ENCODE measurements around the gene TBC1D22A. TPM values are rescaled to one million over a fixed set of nuclear protein-coding genes. Genes with fewer than 3 reads are reported as not detected.

The TBC1D22A gene
- total and polyA plus RNA-seq, 2 experiments from 2014 or later, result 9.6 to 13.3 TPM

- no peaks in the 10 kb centered on the region for H3F3A ChIP-seq (replicated peaks; ENCODE audit: low read depth)
- no peaks in the 10 kb centered on the region for H3K9me2 ChIP-seq (ENCODE audit: insufficient read depth)
- H3K4me3 ChIP-seq, result no peak overlapping the region
- Mint-ChIP-seq H3K27me3 (ENCODE audit: insufficient read depth, low read depth, poor library complexity) (peaks cover 8% of the 10 kb centered on the region), H3K9me3 (no peaks in the 10 kb centered on the region), H3K27ac (no peak overlapping the region; the same call in 1 of the 2 replicates), H3K4me1 (peaks cover 9% of the 10 kb centered on the region), H3K4me3 (no peak overlapping the region), H3K36me3 (ENCODE audit: low read depth) (no peaks in the 10 kb centered on the region; the same call in 2 of the 3 replicates)
- ATAC-seq (peak; percentile 15), DNase-seq (ENCODE audit: low spot score) (no peak)
- H3K27me3 ChIP-seq (ENCODE audit: insufficient read depth), result no peaks in the 10 kb centered on the region
- H3K4me1 ChIP-seq (ENCODE audit: insufficient read depth), result no peaks in the 10 kb centered on the region
- H4K20me1 ChIP-seq (replicated peaks; ENCODE audit: insufficient read depth), result no peaks in the 10 kb centered on the region
- TF ChIP-seq ETS1 (IDR thresholded peaks at IDR 0.05) (no peak), REST (IDR thresholded peaks at IDR 0.05; ENCODE audit: unreplicated experiment) (no peak), ZNF331 (CRISPR knock-in tag; IDR thresholded peaks at IDR 0.05; ENCODE audit: low read depth) (no peak), CREB1 (CRISPR knock-in tag; IDR thresholded peaks at IDR 0.05; ENCODE audit: low read depth) (no peak), POLR2AphosphoS5 (IDR thresholded peaks at IDR 0.05; ENCODE audit: low read depth) (no peak), EZH2phosphoT487 (IDR thresholded peaks at IDR 0.05; ENCODE audit: unreplicated experiment) (no peak), NANOG (IDR thresholded peaks at IDR 0.05; ENCODE audit: borderline replicate concordance) (no peak), STAT1 (IDR thresholded peaks at IDR 0.05; ENCODE audit: unreplicated experiment) (no peak), JUNB (IDR thresholded peaks at IDR 0.05; ENCODE audit: unreplicated experiment) (no peak), CTCF (conservative IDR thresholded peaks at IDR 0.05; ENCODE audit: low read depth in 2 of 2) (no peak), ZNF114 (CRISPR knock-in tag; IDR thresholded peaks at IDR 0.05) (no peak)
- H2AFZ ChIP-seq, result no peak overlapping the region
- H3K36me3 ChIP-seq (ENCODE audit: insufficient read depth), result no peaks in the 10 kb centered on the region
- no peak overlapping the region for H3K27ac ChIP-seq (ENCODE audit: low read depth)
- no peaks in the 10 kb centered on the region for H3K79me2 ChIP-seq (replicated peaks; ENCODE audit: insufficient read depth)
- no peak overlapping the region for H3K4me2 ChIP-seq
Measured at GRCh38 chr22:46909237-46910030, 147.0 kb downstream of the TBC1D22A start.
